Gastroesophageal sphincter (tissue), 3 donors: ENCODE measurements around the gene SYNPO.

Source experiments
- CTCF ChIP-seq, 4 experiments: fragments of 200-600 bp in 2 of 4; fragments of 450-650 bp in 2 of 4; sonication (generic) in 1 of 4; IDR thresholded peaks; one replicate each; pipeline ENCODE4 v1.5.1; 2017 to 2019; ENCODE audit warnings: antibody characterized with exemption in 4 of 4, mild to moderate bottlenecking in 2 of 4, moderate library complexity in 2 of 4
- EP300 ChIP-seq: sonication (generic); formaldehyde crosslinking; IDR thresholded peaks from one replicate; pipeline ENCODE4 v1.6.1; 2017; ENCODE audit warnings: antibody characterized with exemption, mild to moderate bottlenecking
- POLR2A ChIP-seq, 2 donors: fragments of 450-650 bp; IDR thresholded peaks; one replicate each; pipeline ENCODE4 v1.6.1; 2017; ENCODE audit warnings: antibody characterized with exemption in 2 of 2, mild to moderate bottlenecking in 2 of 2, moderate library complexity in 1 of 2
- POLR2AphosphoS5 ChIP-seq: sonication (generic); formaldehyde crosslinking; IDR thresholded peaks from one replicate; pipeline ENCODE4 v1.6.1; 2017; ENCODE audit warnings: antibody characterized with exemption

DNA sequence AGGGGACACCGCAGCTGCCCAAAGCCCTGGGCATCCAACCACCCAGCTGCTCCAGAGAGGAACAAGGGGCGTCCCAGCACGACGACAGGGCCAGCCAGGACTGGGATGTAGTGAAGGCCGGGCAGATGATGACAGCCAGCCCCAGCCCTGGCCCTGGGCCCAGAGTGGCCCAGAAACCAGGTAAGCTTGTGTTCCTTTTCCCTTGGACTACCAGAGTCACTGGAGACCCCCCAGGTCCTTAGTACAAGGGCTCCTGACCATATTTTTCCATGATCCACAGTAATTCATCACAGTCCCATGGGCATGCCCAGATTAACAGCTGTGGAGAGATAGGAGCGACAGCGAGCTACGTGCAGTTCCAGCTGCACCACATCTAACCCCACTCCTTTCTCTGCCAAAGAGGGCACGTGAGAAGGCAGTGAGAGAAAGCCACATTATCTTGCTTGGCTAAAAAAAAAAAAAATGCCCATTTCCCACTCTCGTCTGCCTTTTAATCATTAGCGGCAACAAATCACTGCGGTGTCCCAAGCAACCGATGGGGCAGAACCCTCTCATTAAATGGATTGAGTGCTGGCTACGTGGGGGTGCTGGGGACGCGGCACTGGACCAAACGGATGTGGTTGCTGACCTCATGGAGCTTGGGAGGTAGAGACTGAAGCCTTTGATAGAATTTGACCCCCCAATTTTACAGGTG is 21.7 kb upstream of the SYNPO start:
- TF ChIP-seq CTCF (IDR thresholded peaks at IDR 0.05) (no peak), POLR2A (IDR thresholded peaks at IDR 0.05) (no peak), POLR2AphosphoS5 (no peak), EP300 (no peak)
